HG02981 (cell line): ENCODE results near the gene SRPX.

Source experiments
- ATAC-seq: cut with Tn5 transposase; IDR thresholded peaks from one replicate; pipeline ENCODE4 v1.9.1; 2021; ENCODE audit warnings: mild to moderate bottlenecking, moderate library complexity; ENCODE audit not compliant: unreplicated experiment

The SRPX gene

GRCh38 chrX:38211891-38212635 is 8.6 kb downstream of the SRPX start:
- ATAC-seq, result no peak

- no peak for ATAC-seq
Measured at GRCh38 chrX:38206542-38206941, 14.1 kb downstream of the SRPX start.

GRCh38 chrX:38206036-38206435 is 14.6 kb downstream of the SRPX start:
- ATAC-seq, result no peak

- no peak for ATAC-seq
Measured at GRCh38 chrX:38205039-38205438, 15.6 kb downstream of the SRPX start.

- ATAC-seq, result no peak
Measured at GRCh38 chrX:38192007-38192810, 28.5 kb downstream of the SRPX start.

- ATAC-seq, result no peak
Measured at GRCh38 chrX:38189431-38190250, 31.0 kb downstream of the SRPX start.

GRCh38 chrX:38183596-38183995 is 37.1 kb downstream of the SRPX start:
- no peak for ATAC-seq

GRCh38 chrX:38181357-38181756 is 39.3 kb downstream of the SRPX start:
- no peak for ATAC-seq

- no peak for ATAC-seq
Measured at GRCh38 chrX:38178396-38178795, 42.3 kb downstream of the SRPX start.

GRCh38 chrX:38175139-38175538 is 45.5 kb downstream of the SRPX start:
- no peak for ATAC-seq

- ATAC-seq, result no peak
Measured at GRCh38 chrX:38172596-38172995, 48.1 kb downstream of the SRPX start.

- ATAC-seq, result no peak
Measured at GRCh38 chrX:38170556-38170955, 50.1 kb downstream of the SRPX start.

GRCh38 chrX:38166478-38167083 is 54.1 kb downstream of the SRPX start:
- no peak for ATAC-seq

GRCh38 chrX:38165023-38165422 is 55.6 kb downstream of the SRPX start:
- ATAC-seq, result no peak

GRCh38 chrX:38163193-38163592 is 57.5 kb downstream of the SRPX start:
- ATAC-seq, result no peak

GRCh38 chrX:38156838-38157237 is 63.8 kb downstream of the SRPX start:
- no peak for ATAC-seq

- no peak for ATAC-seq
Measured at GRCh38 chrX:38154818-38155217, 65.9 kb downstream of the SRPX start.

GRCh38 chrX:38154340-38154739 is 66.3 kb downstream of the SRPX start:
- no peak for ATAC-seq

GRCh38 chrX:38151441-38151840 is 69.2 kb downstream of the SRPX start:
- no peak for ATAC-seq

- no peak for ATAC-seq
Measured at GRCh38 chrX:38150993-38151392, 69.7 kb downstream of the SRPX start.

GRCh38 chrX:38149016-38149415 is 71.7 kb downstream of the SRPX start:
- ATAC-seq, result no peak
